Smooth muscle cell (in vitro differentiated cells): ENCODE measurements around the gene STH. TPM values are rescaled to one million over a fixed set of nuclear protein-coding genes. Genes with fewer than 3 reads are reported as not detected.

ENCODE experiments used
- DNase-seq: peaks from one replicate; lab custom pipeline; 2025; ENCODE audit not compliant: unreplicated experiment; lab: John Stamatoyannopoulos, UW
- H2AFZ ChIP-seq: fragments of 200-600 bp; sonication (generic); 2 replicates; pipeline ENCODE4 v1.6.0; 2016; ENCODE audit warnings: antibody characterized with exemption, low read depth, mild to moderate bottlenecking
- H3F3A ChIP-seq: fragments of 200-600 bp; sonication (generic); 2 replicates; pipeline ENCODE4 v1.6.0; 2017; ENCODE audit warnings: antibody characterized with exemption, low read depth
- H3K27ac ChIP-seq: fragments of 200-600 bp; sonication (generic); 2 replicates; pipeline ENCODE4 v1.5.1; 2016; ENCODE audit warnings: low read depth, mild to moderate bottlenecking
- H3K27me3 ChIP-seq: fragments of 200-600 bp; sonication (generic); 2 replicates; pipeline ENCODE4 v1.6.1; 2016; ENCODE audit warnings: low read depth, mild to moderate bottlenecking
- H3K36me3 ChIP-seq: fragments of 200-600 bp; sonication (generic); 2 replicates; pipeline ENCODE4 v1.5.1; 2016; ENCODE audit warnings: low read depth
- H3K4me1 ChIP-seq: fragments of 200-600 bp; sonication (generic); 2 replicates; pipeline ENCODE4 v1.5.1; 2016; ENCODE audit warnings: low read depth
- H3K4me2 ChIP-seq: fragments of 200-600 bp; sonication (generic); 2 replicates; pipeline ENCODE4 v1.6.0; 2016; ENCODE audit warnings: mild to moderate bottlenecking
- H3K4me3 ChIP-seq: fragments of 200-600 bp; sonication (generic); 2 replicates; pipeline ENCODE4 v1.5.1; 2016; ENCODE audit warnings: mild to moderate bottlenecking
- H3K79me2 ChIP-seq: fragments of 200-600 bp; sonication (generic); 2 replicates; pipeline ENCODE4 v1.6.0; 2016; ENCODE audit warnings: low read depth, mild to moderate bottlenecking
- H3K9ac ChIP-seq: fragments of 200-600 bp; sonication (generic); 2 replicates; pipeline ENCODE4 v1.6.0; 2016; ENCODE audit warnings: low read depth
- H3K9me3 ChIP-seq: fragments of 200-600 bp; sonication (generic); replicated peaks from 2 replicates; pipeline ENCODE4 v1.5.1; 2016; ENCODE audit warnings: low read depth
- H4K20me1 ChIP-seq: fragments of 200-600 bp; sonication (generic); 2 replicates; pipeline ENCODE4 v1.6.0; 2016; ENCODE audit warnings: low read depth
- WGBS: methylation state at CpG from one replicate; pipeline ENCODE4 v1.1.7; 2016; ENCODE audit warnings: low lambda C conversion rate; 5-methylcytosine and 5-hydroxymethylcytosine counted together
- polyA plus RNA-seq: library from polyadenylated mRNA; unstranded; fragments of >200 nt; fragmentation: Nextera tagmentation; extraction: Ambion mirVana; gene quantifications from 2 replicates; pipeline ENCODE4 v1.2.1, GENCODE V29; 2016
- total RNA-seq: library from RNA; depleted of rRNA; stranded (reverse); fragments of >200 nt; gene quantifications from 2 replicates; pipeline ENCODE4 v1.2.3, GENCODE V29; 2014
- TF ChIP-seq, protein P1 (sequence below): fragments of 200-600 bp; sonication (generic); IDR thresholded peaks from 2 replicates; pipeline ENCODE4 v1.5.1; 2017; ENCODE audit warnings: borderline replicate concordance, mild to moderate bottlenecking, antibody characterized with exemption; ENCODE audit not compliant: insufficient read depth, poor library complexity, severe bottlenecking

Gene STH
- total and polyA plus RNA-seq, 2 experiments from 2014 or later, result not detected

- H3K4me3 ChIP-seq, result no peak overlapping the region
- H3K79me2 ChIP-seq, result no peaks in the 10 kb centered on the region
- no peaks in the 10 kb centered on the region for H3K27me3 ChIP-seq
- DNase-seq, result no peak
- no peaks in the 10 kb centered on the region for H3K9me3 ChIP-seq
- TF ChIP-seq, protein P1, sequence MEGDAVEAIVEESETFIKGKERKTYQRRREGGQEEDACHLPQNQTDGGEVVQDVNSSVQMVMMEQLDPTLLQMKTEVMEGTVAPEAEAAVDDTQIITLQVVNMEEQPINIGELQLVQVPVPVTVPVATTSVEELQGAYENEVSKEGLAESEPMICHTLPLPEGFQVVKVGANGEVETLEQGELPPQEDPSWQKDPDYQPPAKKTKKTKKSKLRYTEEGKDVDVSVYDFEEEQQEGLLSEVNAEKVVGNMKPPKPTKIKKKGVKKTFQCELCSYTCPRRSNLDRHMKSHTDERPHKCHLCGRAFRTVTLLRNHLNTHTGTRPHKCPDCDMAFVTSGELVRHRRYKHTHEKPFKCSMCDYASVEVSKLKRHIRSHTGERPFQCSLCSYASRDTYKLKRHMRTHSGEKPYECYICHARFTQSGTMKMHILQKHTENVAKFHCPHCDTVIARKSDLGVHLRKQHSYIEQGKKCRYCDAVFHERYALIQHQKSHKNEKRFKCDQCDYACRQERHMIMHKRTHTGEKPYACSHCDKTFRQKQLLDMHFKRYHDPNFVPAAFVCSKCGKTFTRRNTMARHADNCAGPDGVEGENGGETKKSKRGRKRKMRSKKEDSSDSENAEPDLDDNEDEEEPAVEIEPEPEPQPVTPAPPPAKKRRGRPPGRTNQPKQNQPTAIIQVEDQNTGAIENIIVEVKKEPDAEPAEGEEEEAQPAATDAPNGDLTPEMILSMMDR, result no peak
- H2AFZ ChIP-seq, result no peak overlapping the region
- H3K27ac ChIP-seq, result no peak overlapping the region
- peaks cover 7% of the 10 kb centered on the region for H3K4me1 ChIP-seq
- H3F3A ChIP-seq, result no peaks in the 10 kb centered on the region
- no peak overlapping the region for H3K4me2 ChIP-seq
- 88% methylated on average over 17 of the region's 17 CpGs for WGBS
- no peak overlapping the region for H3K9ac ChIP-seq
- no peaks in the 10 kb centered on the region for H3K36me3 ChIP-seq
- H4K20me1 ChIP-seq, result peaks cover 27% of the 10 kb centered on the region
Measured at GRCh38 chr17:46026166-46027047, 27.4 kb downstream of the STH start.

DNA sequence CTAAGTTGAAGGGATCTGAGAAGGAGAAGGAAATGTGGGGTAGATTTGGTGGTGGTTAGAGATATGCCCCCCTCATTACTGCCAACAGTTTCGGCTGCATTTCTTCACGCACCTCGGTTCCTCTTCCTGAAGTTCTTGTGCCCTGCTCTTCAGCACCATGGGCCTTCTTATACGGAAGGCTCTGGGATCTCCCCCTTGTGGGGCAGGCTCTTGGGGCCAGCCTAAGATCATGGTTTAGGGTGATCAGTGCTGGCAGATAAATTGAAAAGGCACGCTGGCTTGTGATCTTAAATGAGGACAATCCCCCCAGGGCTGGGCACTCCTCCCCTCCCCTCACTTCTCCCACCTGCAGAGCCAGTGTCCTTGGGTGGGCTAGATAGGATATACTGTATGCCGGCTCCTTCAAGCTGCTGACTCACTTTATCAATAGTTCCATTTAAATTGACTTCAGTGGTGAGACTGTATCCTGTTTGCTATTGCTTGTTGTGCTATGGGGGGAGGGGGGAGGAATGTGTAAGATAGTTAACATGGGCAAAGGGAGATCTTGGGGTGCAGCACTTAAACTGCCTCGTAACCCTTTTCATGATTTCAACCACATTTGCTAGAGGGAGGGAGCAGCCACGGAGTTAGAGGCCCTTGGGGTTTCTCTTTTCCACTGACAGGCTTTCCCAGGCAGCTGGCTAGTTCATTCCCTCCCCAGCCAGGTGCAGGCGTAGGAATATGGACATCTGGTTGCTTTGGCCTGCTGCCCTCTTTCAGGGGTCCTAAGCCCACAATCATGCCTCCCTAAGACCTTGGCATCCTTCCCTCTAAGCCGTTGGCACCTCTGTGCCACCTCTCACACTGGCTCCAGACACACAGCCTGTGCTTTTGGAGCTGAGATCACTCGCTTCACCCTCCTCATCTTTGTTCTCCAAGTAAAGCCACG is 28.3 kb downstream of the STH start:
- no peaks in the 10 kb centered on the region for H3K9me3 ChIP-seq
- peaks cover 7% of the 10 kb centered on the region for H3K4me1 ChIP-seq
- no peaks in the 10 kb centered on the region for H3K36me3 ChIP-seq
- no peaks in the 10 kb centered on the region for H3K79me2 ChIP-seq
- no peak overlapping the region for H3K27ac ChIP-seq
- H4K20me1 ChIP-seq, result peaks cover 27% of the 10 kb centered on the region
- no peaks in the 10 kb centered on the region for H3K27me3 ChIP-seq
- no peak overlapping the region for H3K9ac ChIP-seq
- TF ChIP-seq, protein P1, result no peak
- H2AFZ ChIP-seq, result no peak overlapping the region
- no peaks in the 10 kb centered on the region for H3F3A ChIP-seq
- no peak for DNase-seq
- H3K4me3 ChIP-seq, result no peak overlapping the region
- WGBS, result 93% methylated on average over 12 of the region's 12 CpGs
- H3K4me2 ChIP-seq, result no peak overlapping the region

GRCh38 chr17:46027976-46028325 is 28.9 kb downstream of the STH start:
- no peaks in the 10 kb centered on the region for H3F3A ChIP-seq
- H3K27ac ChIP-seq, result no peak overlapping the region
- H3K79me2 ChIP-seq, result no peaks in the 10 kb centered on the region
- no peak overlapping the region for H2AFZ ChIP-seq
- H3K36me3 ChIP-seq, result no peaks in the 10 kb centered on the region
- H3K4me2 ChIP-seq, result no peak overlapping the region
- 90% methylated on average over 4 of the region's 4 CpGs for WGBS
- TF ChIP-seq, protein P1, result no peak
- H3K9ac ChIP-seq, result no peak overlapping the region
- no peaks in the 10 kb centered on the region for H3K27me3 ChIP-seq
- no peak overlapping the region for H3K4me3 ChIP-seq
- H4K20me1 ChIP-seq, result peaks cover 27% of the 10 kb centered on the region
- H3K4me1 ChIP-seq, result peaks cover 7% of the 10 kb centered on the region
- no peaks in the 10 kb centered on the region for H3K9me3 ChIP-seq
- DNase-seq, result no peak
